GM13977 (cell line): ENCODE measurements around the gene RAB8B.

ENCODE experiments used
- DNase-seq: peaks from one replicate; pipeline ENCODE4 v3.0.0; 2012; ENCODE audit warnings: low spot score
- in situ Hi-C: fragments of 300-500 bp; cut with MboI; formaldehyde crosslinking; loops from one replicate; pipeline ENCODE4 v1.12.0; 2022; ENCODE audit warnings: low sequenced_read_pairs, low pct_unique_long_range_greater_than_20kb, mixed read lengths, inconsistent platforms; ENCODE audit not compliant: unreplicated experiment
- TF ChIP-seq, protein P1 (sequence below): IDR thresholded peaks from 2 replicates; pipeline ENCODE4 v1.5.1; 2012; ENCODE audit warnings: mild to moderate bottlenecking, control low read depth; ENCODE audit not compliant: insufficient read depth; ENCODE audit errors: extremely low read depth, missing control alignments

RAB8B gene

GRCh38 chr15:63188926-63189871, at the start of gene RAB8B:
Gene RAB8B (plus strand): TSS chr15:63189606. CDS start chr15:63189625, 19 bp downstream.
- TF ChIP-seq, protein P1, sequence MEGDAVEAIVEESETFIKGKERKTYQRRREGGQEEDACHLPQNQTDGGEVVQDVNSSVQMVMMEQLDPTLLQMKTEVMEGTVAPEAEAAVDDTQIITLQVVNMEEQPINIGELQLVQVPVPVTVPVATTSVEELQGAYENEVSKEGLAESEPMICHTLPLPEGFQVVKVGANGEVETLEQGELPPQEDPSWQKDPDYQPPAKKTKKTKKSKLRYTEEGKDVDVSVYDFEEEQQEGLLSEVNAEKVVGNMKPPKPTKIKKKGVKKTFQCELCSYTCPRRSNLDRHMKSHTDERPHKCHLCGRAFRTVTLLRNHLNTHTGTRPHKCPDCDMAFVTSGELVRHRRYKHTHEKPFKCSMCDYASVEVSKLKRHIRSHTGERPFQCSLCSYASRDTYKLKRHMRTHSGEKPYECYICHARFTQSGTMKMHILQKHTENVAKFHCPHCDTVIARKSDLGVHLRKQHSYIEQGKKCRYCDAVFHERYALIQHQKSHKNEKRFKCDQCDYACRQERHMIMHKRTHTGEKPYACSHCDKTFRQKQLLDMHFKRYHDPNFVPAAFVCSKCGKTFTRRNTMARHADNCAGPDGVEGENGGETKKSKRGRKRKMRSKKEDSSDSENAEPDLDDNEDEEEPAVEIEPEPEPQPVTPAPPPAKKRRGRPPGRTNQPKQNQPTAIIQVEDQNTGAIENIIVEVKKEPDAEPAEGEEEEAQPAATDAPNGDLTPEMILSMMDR = no peak
- peak; percentile 90 for DNase-seq
- in situ Hi-C loops = no loop called here

GRCh38 chr15:63140936-63141335, 48.5 kb upstream of the RAB8B start:
- in situ Hi-C loops = no loop called here
- TF ChIP-seq, protein P1 = no peak
- no peak for DNase-seq

DNA sequence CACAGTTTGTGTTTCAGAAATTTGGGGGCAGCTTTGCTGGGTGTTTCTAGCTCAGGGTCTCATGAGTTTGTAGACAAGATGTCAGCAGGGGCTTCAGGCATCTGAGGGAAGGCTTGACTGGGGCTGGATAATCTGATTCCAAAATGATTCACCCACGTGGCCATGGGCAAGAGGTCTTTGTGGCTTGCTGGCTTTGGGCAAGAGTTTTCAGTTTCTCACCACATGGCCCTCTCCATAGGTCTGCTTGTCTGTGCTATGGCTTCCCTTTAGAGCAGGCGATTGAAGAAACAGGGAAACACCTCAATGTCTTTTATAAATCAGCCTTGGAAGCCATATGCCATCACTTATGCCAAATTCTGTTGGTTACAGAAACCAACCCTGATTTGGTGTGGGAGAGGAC, 44.0 kb upstream of the RAB8B start:
- TF ChIP-seq, protein P1 = no peak
- DNase-seq = no peak
- in situ Hi-C loops = no loop called here

GRCh38 chr15:63146684-63147083, 42.7 kb upstream of the RAB8B start:
- in situ Hi-C loops = no loop called here
- DNase-seq = no peak
- TF ChIP-seq, protein P1 = no peak

DNA sequence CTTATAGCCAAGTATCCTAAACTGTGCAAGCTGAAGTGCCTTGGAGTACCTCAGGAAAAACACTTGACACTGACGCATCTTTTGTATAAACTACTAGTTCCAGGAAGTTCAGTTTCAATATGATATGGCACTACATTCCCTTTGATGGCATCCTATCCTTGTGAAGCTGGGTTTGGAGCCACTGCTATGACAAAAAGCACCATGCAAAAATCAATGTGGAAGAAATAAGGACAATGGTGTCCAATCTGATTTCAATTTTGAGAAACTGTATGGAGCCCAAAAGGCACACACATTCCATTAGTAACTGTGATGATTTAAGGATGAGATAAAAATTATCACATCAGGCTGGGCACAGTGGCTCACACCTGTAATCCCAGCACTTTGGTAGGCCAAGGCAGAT, 37.7 kb upstream of the RAB8B start:
- DNase-seq = no peak
- TF ChIP-seq, protein P1 = no peak
- in situ Hi-C loops = no loop called here

DNA sequence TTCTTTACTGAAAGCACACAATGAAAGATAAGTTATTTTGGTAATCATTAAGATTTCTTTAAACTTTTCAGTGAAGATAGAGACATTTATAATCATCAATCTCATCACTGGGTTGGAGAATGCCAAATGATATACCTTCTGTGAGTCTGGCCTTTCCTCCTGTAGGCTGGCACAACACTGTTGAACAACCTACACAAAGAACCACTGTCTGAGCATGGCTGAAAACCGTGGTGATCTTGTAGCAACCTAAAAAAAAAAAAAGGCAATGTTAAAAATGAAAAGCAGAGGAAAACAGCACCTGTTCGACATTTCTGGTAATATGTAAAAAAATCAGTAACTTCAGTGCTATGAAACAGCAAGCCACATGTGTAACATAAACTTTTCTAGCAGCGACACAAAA, 33.9 kb upstream of the RAB8B start:
- in situ Hi-C loops = no loop called here
- TF ChIP-seq, protein P1 = no peak
- DNase-seq = no peak
